Measurements from ENCODE around the gene USP37. TPM values are rescaled to one million over a fixed set of nuclear protein-coding genes. Genes with fewer than 3 reads are reported as not detected.

Gene USP37
- total and polyA plus RNA-seq, 3 experiments from 2014 or later: 12.5 to 31.5 (median 29.9) TPM

DNA sequence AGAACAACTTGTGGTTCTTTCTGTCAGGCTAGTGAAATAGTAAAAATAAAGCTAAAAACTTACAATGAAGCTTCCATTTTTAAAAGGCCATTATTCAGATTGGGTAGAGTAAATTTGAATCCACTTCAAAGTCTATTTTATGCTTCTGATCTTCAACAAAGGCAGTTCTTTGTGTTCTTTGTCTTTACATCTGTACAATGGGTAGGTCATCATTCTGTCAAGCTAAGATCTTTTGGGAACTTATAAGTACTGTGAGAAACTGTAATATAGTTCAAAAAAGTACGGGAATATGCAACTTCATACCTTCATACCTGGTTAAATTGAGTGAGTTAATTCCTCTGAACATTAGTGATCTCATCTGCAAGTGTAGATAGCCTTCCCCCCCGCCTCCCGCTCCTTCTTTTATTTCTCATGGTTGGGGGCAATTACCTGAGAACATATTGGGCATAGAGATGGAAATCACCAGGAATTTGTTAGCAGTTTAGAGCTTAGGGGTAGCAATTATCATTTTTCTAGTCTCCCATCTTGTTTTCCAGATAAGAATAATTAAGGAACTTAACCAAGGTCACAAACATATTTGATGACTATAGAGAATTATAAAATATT is 10.2 kb upstream of the USP37 start:
- Histone ChIP-seq H3K27ac (ENCODE audit: low read depth, low read length) (no peak overlapping the region), H3K4me3 (ENCODE audit: low read length) (no peak overlapping the region), H3K27me3 (ENCODE audit: insufficient read depth, low read length, poor library complexity, severe bottlenecking) (no peaks in the 10 kb centered on the region), H3K4me1 (ENCODE audit: insufficient read depth, low read length) (peaks cover 9% of the 10 kb centered on the region), H3K9me3 (ENCODE audit: low read length) (no peaks in the 10 kb centered on the region), H3K36me3 (ENCODE audit: insufficient read depth, low read length) (peaks cover 32% of the 10 kb centered on the region)
- CTCF ChIA-PET: no interaction called here
- Mint-ChIP-seq H3K4me3 (no peak overlapping the region), H3K27me3 (no peaks in the 10 kb centered on the region), H3K4me1 (peaks cover 29 to 62% (median 40%) of the 10 kb centered on the region in 3 donors), H3K9me3 (no peaks in the 10 kb centered on the region), H3K27ac (peak overlapping the region in 1 of 8 donors; percentile 10), H3K36me3 (peaks cover 0 to 56% (median 11%) of the 10 kb centered on the region in 3 donors)
- POLR2A ChIA-PET: no interaction called here
- DNase-seq: no peak

DNA sequence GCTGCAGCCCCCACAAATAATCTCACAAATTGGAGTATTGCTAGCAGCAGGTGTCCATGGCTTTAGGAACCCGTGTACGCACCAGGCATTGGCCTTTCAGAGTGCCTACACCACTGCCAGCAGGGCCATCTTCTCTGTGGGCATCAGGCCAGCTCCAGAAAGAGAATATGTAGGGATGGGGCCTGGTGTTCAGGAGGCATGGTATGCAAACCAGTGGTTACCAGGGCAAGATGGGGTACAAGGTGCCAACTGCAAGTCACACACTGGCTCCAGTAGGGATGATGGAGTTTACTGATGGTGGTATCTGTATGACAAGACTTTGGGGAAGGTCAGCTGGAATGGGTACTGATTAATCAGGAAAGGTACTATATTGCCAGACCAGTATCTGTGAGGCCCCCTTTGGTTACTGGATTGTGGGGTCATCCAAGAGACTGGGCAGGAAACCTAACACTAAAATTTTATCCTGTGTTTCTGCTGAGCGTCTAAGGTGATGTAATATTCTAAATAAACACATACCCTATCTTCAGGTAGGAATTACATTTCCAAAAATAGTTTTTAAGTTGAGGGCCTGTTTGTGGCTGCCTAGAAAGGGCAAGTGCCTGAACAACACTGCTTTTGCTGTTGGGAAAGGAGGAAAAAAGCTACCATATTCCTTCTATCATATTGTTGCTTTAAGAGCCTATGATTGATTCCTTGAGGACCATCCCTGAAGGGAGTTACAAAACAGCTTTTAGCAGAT is 9.5 kb upstream of the USP37 start:
- Mint-ChIP-seq H3K36me3 (peaks cover 0 to 53% (median 4%) of the 10 kb centered on the region in 3 donors), H3K4me3 (no peak overlapping the region), H3K9me3 (no peaks in the 10 kb centered on the region), H3K27ac (peak overlapping the region in 5 of 8 donors; percentile 33 to 66 (median 52)), H3K4me1 (peaks cover 29 to 67% (median 45%) of the 10 kb centered on the region in 3 donors), H3K27me3 (no peaks in the 10 kb centered on the region)
- Histone ChIP-seq H3K4me1 (ENCODE audit: insufficient read depth, low read length) (peaks cover 9% of the 10 kb centered on the region), H3K4me3 (ENCODE audit: low read length) (no peak overlapping the region), H3K27me3 (ENCODE audit: insufficient read depth, low read length, poor library complexity, severe bottlenecking) (no peaks in the 10 kb centered on the region), H3K9me3 (ENCODE audit: low read length) (no peaks in the 10 kb centered on the region), H3K36me3 (ENCODE audit: insufficient read depth, low read length) (peaks cover 25% of the 10 kb centered on the region), H3K27ac (ENCODE audit: low read depth, low read length) (no peak overlapping the region)
- CTCF ChIA-PET: no interaction called here
- POLR2A ChIA-PET: interaction anchor here (0.6 to 0.8 kb wide), 2 partner anchors 30 to 83 kb away, joined by 5 to 6 read pairs; partner anchors contain the start of gene PLCD4
- DNase-seq: no peak

DNA sequence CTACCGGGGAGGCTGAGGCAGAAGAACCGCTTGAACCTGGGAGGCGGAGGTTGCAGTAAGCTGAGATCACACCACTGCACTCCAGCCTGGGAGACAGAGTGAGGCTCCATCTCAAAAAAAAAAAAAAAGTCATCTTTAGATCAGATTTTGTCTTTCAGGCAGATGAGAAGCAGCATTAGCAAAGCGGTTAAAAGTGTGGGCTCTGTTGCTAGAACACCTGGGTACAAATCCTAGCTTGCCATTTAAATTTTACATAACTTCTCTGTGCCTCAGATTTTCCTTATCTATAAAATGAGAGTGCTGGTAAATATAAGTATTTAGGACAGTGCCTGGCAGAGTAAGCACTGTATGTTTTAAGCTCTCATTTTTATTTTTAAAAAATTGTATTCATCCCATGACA is 8.7 kb upstream of the USP37 start:
- no peak for DNase-seq
- no peaks in the 10 kb centered on the region for H3K27me3 ChIP-seq (ENCODE audit: insufficient read depth, low read length, poor library complexity, severe bottlenecking)
- peaks cover 9% of the 10 kb centered on the region for H3K4me1 ChIP-seq (ENCODE audit: insufficient read depth, low read length)
- CTCF ChIA-PET: no interaction called here
- Mint-ChIP-seq H3K36me3 (peaks cover 0 to 52% (median 1%) of the 10 kb centered on the region in 3 donors), H3K4me3 (no peak overlapping the region), H3K27ac (peak overlapping the region in 2 of 8 donors; percentile 20 to 72), H3K27me3 (no peaks in the 10 kb centered on the region), H3K9me3 (no peaks in the 10 kb centered on the region), H3K4me1 (peaks cover 31 to 69% (median 52%) of the 10 kb centered on the region in 3 donors)
- H3K4me3 ChIP-seq (ENCODE audit: low read length): no peak overlapping the region
- no peak overlapping the region for H3K27ac ChIP-seq (ENCODE audit: low read depth, low read length)
- H3K9me3 ChIP-seq (ENCODE audit: low read length): no peaks in the 10 kb centered on the region
- POLR2A ChIA-PET: interaction anchor here (0.6 to 0.8 kb wide), 2 partner anchors 31 to 83 kb away, joined by 5 to 6 read pairs; partner anchors contain the start of gene PLCD4
- peaks cover 21% of the 10 kb centered on the region for H3K36me3 ChIP-seq (ENCODE audit: insufficient read depth, low read length)

DNA sequence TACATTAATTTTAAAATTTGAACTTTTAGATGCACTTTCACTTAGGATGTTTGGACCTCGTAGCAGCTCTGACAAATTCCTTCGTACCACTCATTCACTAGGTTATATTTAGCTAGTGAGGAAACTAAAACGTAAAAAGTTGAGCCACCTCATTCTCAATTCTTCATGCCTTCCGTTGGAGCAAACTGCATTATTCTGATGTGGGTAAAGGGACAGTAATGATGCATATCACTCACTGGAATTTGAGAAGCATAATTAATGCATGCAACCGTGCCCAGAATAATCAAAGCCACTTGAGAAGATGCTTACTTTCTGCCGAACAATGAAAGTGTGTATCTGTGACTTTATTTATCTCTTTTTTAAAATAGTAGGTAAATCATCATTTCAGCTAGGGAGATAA is 2.7 kb upstream of the USP37 start:
- H3K4me1 ChIP-seq (ENCODE audit: insufficient read depth, low read length): peaks cover 39% of the 10 kb centered on the region
- ChIA-PET CTCF (interaction anchor here (0.7 kb wide), 2 partner anchors 9 to 12 kb away, joined by 3 read pairs; no protein-coding TSS in a partner anchor), POLR2A (no interaction called here)
- peak overlapping the region; percentile 93 for H3K4me3 ChIP-seq (ENCODE audit: low read length)
- peak overlapping the region; percentile 71 to 99 (median 97) for H3K4me3 Mint-ChIP-seq
- H3K9me3 Mint-ChIP-seq: no peaks in the 10 kb centered on the region
- H3K27ac ChIP-seq (ENCODE audit: low read depth, low read length): peak overlapping the region; percentile 97
- H3K36me3 ChIP-seq (ENCODE audit: insufficient read depth, low read length): peaks cover 7% of the 10 kb centered on the region
- no peaks in the 10 kb centered on the region for H3K27me3 ChIP-seq (ENCODE audit: insufficient read depth, low read length, poor library complexity, severe bottlenecking)
- no peak for DNase-seq
- no peaks in the 10 kb centered on the region for H3K9me3 ChIP-seq (ENCODE audit: low read length)
- H3K27me3 Mint-ChIP-seq: no peaks in the 10 kb centered on the region
- peak overlapping the region; percentile 92 to 100 (median 100) for H3K27ac Mint-ChIP-seq
- H3K36me3 Mint-ChIP-seq: peaks cover 0 to 57% (median 4%) of the 10 kb centered on the region in 3 donors
- peaks cover 49 to 79% (median 67%) of the 10 kb centered on the region in 3 donors for H3K4me1 Mint-ChIP-seq

DNA sequence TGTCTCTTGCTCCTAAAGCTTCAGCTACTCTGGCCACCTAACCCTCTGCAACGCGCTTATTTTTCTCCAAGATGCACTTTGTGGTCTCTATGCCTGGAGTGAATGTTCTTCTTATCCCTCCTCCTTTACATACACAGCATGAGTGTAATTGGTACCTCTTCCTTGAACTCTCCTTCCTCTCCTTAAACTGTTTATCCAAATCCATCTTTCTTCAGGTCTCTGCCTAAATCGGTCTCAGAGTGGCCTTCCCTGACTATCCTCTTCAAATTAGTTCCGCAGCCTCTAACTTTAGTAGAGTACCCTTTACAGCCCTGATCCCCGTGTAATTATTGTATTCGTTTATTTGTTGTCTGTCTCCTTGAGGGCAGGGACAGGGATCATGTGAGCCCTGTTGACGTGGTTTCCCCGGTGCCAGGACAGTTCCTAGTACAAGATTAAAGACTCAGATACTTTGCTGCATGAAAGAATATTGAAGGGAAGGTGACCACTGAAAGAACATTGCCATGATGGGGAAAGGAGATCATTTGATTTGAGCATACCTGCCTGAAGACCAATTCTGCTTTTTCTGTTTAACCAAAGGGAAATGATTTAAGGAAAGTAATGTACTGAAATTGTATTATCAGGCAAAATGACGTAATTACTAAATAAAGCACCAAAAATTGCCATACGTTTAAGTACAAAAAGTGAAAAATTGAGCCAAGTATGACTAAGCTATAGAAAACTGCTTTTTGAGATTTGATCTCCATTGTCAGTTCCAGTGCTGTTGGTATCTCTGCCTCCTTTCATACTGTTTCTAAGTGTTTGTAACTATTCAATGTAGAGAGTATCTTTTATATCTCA is 1.7 kb upstream of the USP37 start:
- H3K4me1 ChIP-seq (ENCODE audit: insufficient read depth, low read length): peaks cover 36% of the 10 kb centered on the region
- Mint-ChIP-seq H3K36me3 (peaks cover 0 to 57% (median 4%) of the 10 kb centered on the region in 3 donors), H3K27ac (peak overlapping the region; percentile 92 to 100 (median 100))

DNA sequence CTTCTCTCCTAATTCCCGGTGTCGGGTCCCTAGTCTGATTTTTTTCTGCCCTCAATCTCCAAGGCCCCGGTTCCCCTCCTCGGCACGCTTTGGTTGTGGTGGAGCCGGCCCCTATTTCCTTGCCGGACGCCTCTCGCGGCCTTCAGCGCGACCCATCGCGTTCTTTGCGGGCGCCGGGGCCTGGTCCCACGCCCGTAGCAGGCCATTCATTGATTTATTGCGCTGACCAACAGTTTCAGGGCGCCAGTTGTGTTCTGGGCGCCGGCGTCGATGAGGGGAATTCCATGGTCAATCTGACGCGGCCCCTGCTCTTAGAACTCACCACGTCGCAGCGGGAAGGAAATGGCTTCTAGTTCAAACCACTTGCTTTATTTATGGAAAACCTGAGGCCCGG is 884 bp upstream of the USP37 start:
- Histone ChIP-seq H3K4me3 (ENCODE audit: low read length) (peak overlapping the region; percentile 93), H3K27me3 (ENCODE audit: insufficient read depth, low read length, poor library complexity, severe bottlenecking) (no peaks in the 10 kb centered on the region), H3K27ac (ENCODE audit: low read depth, low read length) (peak overlapping the region; percentile 97), H3K9me3 (ENCODE audit: low read length) (no peaks in the 10 kb centered on the region), H3K4me1 (ENCODE audit: insufficient read depth, low read length) (peaks cover 36% of the 10 kb centered on the region), H3K36me3 (ENCODE audit: insufficient read depth, low read length) (peaks cover under 1% of the 10 kb centered on the region)
- CTCF ChIA-PET: no interaction called here
- peaks cover 0 to 55% (median 4%) of the 10 kb centered on the region in 3 donors for H3K36me3 Mint-ChIP-seq
- no peaks in the 10 kb centered on the region for H3K27me3 Mint-ChIP-seq
- peak overlapping the region; percentile 91 to 99 (median 98) for H3K4me3 Mint-ChIP-seq
- DNase-seq: peak; percentile 47 to 69 (median 62)
- peak overlapping the region; percentile 92 to 100 (median 100) for H3K27ac Mint-ChIP-seq
- H3K4me1 Mint-ChIP-seq: peaks cover 47 to 69% (median 69%) of the 10 kb centered on the region in 3 donors
- H3K9me3 Mint-ChIP-seq: no peaks in the 10 kb centered on the region
- POLR2A ChIA-PET: no interaction called here

More for the DNA sequence above, 1.7 kb upstream of the USP37 start:
- no peaks in the 10 kb centered on the region for H3K9me3 Mint-ChIP-seq
- POLR2A ChIA-PET: interaction anchor here (0.7 kb wide), 1 partner anchor 29 kb away, joined by 3 read pairs; no protein-coding TSS in a partner anchor
- CTCF ChIA-PET: interaction anchor here (0.7 kb wide), 1 partner anchor 13 kb away, joined by 3 read pairs; no protein-coding TSS in a partner anchor
- no peaks in the 10 kb centered on the region for H3K27me3 ChIP-seq (ENCODE audit: insufficient read depth, low read length, poor library complexity, severe bottlenecking)
- H3K36me3 ChIP-seq (ENCODE audit: insufficient read depth, low read length): peaks cover 7% of the 10 kb centered on the region
- H3K9me3 ChIP-seq (ENCODE audit: low read length): no peaks in the 10 kb centered on the region
- peak overlapping the region; percentile 93 for H3K4me3 ChIP-seq (ENCODE audit: low read length)
- peak overlapping the region; percentile 91 to 99 (median 98) for H3K4me3 Mint-ChIP-seq
- H3K27ac ChIP-seq (ENCODE audit: low read depth, low read length): peak overlapping the region; percentile 97
- peaks cover 47 to 72% (median 63%) of the 10 kb centered on the region in 3 donors for H3K4me1 Mint-ChIP-seq
- peak in 1 of 5 donors; percentile 6 for DNase-seq
- H3K27me3 Mint-ChIP-seq: no peaks in the 10 kb centered on the region

DNA sequence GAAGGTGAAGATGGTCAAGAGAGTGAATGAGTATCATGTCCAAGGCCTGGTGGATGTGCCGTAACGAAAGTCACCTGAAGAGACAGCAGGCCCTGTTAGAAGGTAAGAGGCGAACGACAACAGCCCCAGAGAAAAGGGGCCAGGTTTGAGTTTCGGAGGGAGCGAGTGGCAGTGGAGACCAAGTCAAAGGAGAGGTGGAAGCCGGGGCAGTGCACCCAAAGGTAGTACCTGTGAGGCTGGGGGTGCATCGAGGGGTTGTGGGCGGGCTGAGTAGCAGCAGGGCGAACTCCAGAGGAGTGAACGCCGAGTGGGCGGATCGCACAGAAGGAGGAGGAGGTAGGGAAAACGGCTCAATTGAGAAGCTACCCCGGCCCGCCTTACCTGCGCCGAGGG is 358 bp downstream of the USP37 start:
- ChIA-PET POLR2A (interaction anchor here (0.9 kb wide), 1 partner anchor 26 kb away, joined by 3 read pairs; no protein-coding TSS in a partner anchor), CTCF (no interaction called here)
- no peaks in the 10 kb centered on the region for H3K36me3 ChIP-seq (ENCODE audit: insufficient read depth, low read length)
- peak overlapping the region; percentile 91 for H3K27ac ChIP-seq (ENCODE audit: low read depth, low read length)
- H3K4me1 ChIP-seq (ENCODE audit: insufficient read depth, low read length): peaks cover 36% of the 10 kb centered on the region
- H3K9me3 Mint-ChIP-seq: no peaks in the 10 kb centered on the region
- H3K27me3 Mint-ChIP-seq: no peaks in the 10 kb centered on the region
- H3K4me3 ChIP-seq (ENCODE audit: low read length): peak overlapping the region; percentile 84
- H3K27ac Mint-ChIP-seq: peak overlapping the region; percentile 92 to 100 (median 100)
- peaks cover 0 to 56% (median 5%) of the 10 kb centered on the region in 3 donors for H3K36me3 Mint-ChIP-seq
- H3K4me3 Mint-ChIP-seq: peak overlapping the region; percentile 91 to 99 (median 98)
- DNase-seq: peak in 1 of 5 donors; percentile 62
- H3K9me3 ChIP-seq (ENCODE audit: low read length): no peaks in the 10 kb centered on the region
- no peaks in the 10 kb centered on the region for H3K27me3 ChIP-seq (ENCODE audit: insufficient read depth, low read length, poor library complexity, severe bottlenecking)
- peaks cover 49 to 69% (median 67%) of the 10 kb centered on the region in 3 donors for H3K4me1 Mint-ChIP-seq
